Left hindlimb (tissue), 1 donor: ENCODE measurements around the gene ZFC3H1.
A peak's percentile ranks its signal among the peaks of the same experiment; 100 is the strongest.

Source experiments
- DNase-seq: peaks from one replicate; pipeline ENCODE4 v3.0.0-alpha.2; 2018

ZFC3H1 gene

GRCh38 chr12:71671311-71671710, 7.7 kb upstream of the ZFC3H1 start:
- DNase-seq, result no peak

- no peak for DNase-seq
Observed at GRCh38 chr12:71666259-71666658, 2.6 kb upstream of the ZFC3H1 start.

GRCh38 chr12:71665090-71665463, 1.4 kb upstream of the ZFC3H1 start:
- DNase-seq, result no peak

- DNase-seq, result no peak
Observed at GRCh38 chr12:71664411-71665089, 902 bp upstream of the ZFC3H1 start.

- DNase-seq, result peak; percentile 76
Observed at GRCh38 chr12:71662849-71663560, 643 bp downstream of the ZFC3H1 start.

DNA sequence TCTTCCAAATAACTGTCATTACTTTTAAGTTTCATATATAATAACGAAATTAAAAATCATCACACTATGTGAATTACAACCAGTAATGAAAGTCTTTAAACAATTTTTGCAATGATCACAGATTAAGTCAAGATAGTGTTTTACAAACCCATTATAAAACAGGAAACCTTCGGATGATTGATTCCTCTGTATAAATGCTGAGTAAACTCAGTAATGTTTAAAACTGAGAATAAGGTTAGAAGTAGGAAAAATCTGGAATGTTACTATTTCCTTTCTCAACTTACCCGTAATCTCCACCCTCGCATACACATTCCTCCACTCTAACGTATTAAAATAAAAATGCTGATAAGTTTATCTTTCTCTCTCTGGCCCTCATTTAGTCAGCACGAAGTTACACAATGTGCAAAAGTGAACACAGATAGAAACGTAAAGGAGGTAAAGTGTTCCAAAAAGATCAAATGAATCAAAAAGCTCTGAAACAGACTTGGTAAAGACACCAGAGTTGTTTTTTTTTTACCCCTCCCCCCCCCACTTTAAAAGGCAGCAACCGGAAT, 1.6 kb downstream of the ZFC3H1 start:
- DNase-seq, result no peak

- DNase-seq, result no peak
Observed at GRCh38 chr12:71656740-71657139, 6.9 kb downstream of the ZFC3H1 start.

- no peak for DNase-seq
Observed at GRCh38 chr12:71655907-71656306, 7.7 kb downstream of the ZFC3H1 start.

- DNase-seq, result no peak
Observed at GRCh38 chr12:71655495-71655894, 8.2 kb downstream of the ZFC3H1 start.

GRCh38 chr12:71654200-71654599, 9.4 kb downstream of the ZFC3H1 start:
- DNase-seq, result no peak

- DNase-seq, result no peak
Observed at GRCh38 chr12:71653137-71653536, 10.5 kb downstream of the ZFC3H1 start.

GRCh38 chr12:71652656-71653055, 11.0 kb downstream of the ZFC3H1 start:
- no peak for DNase-seq

DNA sequence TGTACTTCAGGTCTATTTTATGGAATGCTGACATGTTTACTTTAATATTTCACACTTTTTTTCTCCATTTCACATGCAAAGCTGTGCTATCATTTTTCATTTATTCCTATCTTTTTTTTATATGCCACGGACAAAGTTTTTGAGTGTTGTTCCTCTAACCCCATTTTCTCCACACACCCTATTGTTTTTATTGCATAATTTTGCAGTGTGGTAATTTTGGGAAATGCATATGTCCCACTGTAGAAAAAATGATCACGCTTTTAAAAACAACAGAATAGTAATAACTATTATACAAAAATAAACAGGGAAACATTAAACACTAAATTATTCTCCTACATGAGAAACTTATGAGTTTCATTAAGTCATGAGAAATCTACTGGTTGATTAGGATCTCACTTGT, 14.2 kb downstream of the ZFC3H1 start:
- no peak for DNase-seq

- DNase-seq, result no peak
Observed at GRCh38 chr12:71648537-71648936, 15.1 kb downstream of the ZFC3H1 start.

- DNase-seq, result no peak
Observed at GRCh38 chr12:71646512-71646911, 17.1 kb downstream of the ZFC3H1 start.

GRCh38 chr12:71645268-71645667, 18.4 kb downstream of the ZFC3H1 start:
- no peak for DNase-seq

DNA sequence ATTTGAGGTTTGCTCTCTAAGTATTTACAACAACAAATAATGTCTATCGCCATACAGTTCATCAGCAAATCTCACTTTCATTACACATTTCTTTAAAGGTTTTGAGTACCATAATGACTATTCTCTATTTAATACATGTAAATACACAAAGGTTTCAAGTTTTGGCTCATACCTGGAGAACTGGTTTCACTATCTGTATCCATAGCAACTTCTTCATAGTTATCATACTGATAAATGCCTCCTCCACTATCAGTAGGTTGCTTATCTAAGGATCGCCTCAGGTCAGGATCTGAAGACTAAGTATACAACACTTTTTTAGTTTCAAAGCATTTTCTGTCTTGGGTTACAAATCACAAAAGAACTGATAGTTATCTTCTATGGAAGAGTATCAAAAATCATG, 21.4 kb downstream of the ZFC3H1 start:
- DNase-seq, result no peak

- DNase-seq, result no peak
Observed at GRCh38 chr12:71641390-71641789, 22.3 kb downstream of the ZFC3H1 start.

DNA sequence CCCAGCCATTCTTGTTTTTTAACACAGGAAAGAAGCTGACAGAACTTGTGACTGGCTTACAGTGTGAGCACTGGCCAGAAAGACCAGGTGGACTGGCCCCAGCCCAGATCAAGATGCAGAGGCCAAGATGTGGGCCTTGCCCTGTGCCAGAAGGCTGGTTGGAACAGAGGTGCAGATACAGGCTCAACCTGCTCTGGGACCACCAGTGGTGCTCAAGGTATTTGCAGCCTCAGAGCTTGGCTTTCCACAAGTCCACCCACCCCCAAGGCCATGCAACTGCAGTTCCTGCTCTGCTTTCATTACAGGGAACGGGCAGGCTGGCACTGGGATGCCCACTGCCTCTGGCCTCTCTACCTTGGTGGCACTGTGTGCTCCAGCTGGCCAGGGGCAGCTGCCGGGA, 23.3 kb downstream of the ZFC3H1 start:
- DNase-seq, result no peak

DNA sequence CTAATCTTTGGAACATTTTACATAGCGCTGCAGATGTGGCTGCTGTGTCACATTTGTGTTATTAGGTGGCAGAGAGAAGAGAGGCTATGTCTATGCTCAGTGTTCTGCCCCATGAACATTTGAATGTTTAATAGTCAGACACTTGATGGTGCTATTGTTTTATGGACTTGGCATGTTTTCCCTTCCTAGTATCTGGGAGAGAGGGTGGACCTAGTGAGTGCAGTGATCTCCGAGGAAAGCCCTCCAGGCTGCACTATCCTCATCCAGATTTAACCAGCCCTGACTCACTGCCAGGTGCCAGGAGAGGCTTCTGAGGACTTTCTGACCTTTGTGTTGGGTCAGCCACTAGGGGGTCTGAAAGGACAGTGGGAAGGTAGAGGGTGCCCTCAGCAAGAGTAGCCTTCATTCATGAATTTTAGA, 24.3 kb downstream of the ZFC3H1 start:
- no peak for DNase-seq

DNA sequence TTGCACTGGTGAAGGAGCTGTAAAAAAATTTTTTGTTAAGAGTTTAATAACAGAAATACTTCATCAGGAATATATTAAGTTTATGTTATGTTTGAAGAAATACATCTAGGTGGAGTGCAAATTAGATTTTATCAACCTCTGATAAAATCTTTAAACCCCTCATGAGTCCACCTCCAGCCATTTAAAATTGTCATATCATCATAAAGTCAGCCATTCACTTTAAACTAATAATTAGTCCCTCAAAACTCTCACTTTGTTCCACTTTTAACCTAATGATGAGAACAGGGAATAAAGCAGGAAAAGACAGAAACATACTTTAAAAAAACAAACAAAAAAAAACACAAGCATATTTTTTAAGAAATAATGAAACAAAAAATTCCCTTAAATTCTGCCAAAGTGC, 25.1 kb downstream of the ZFC3H1 start:
- DNase-seq, result no peak

GRCh38 chr12:71636704-71637115, 26.9 kb downstream of the ZFC3H1 start:
- DNase-seq, result no peak

DNA sequence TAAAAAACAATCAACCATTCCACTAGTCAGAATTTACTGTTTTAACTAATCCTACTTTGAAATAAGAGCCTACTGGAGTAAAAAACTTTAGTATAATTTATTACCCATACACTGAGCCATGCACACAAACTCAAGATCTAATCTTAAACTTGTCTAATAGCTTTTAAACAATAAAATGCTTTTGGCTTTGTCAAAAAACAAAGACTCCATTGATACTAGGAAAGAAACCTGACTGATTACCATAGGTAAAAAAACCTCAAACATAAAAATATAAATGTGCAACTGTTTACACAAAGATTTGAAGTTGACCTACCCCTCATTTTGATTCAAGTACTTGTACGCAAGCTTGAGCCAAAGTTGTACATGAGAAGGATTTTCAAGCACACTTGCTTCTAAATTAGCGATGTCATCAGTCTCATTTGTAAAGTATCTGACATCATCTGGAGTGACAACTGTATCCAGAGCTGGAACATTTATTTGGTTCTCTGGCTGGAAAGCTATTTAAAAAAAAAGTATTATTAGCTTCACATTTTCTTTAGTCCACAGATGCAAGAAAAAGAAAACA, 36.1 kb downstream of the ZFC3H1 start:
- DNase-seq, result no peak

GRCh38 chr12:71626768-71627167, 36.9 kb downstream of the ZFC3H1 start:
- no peak for DNase-seq
